PC-3 (cell line): Measurements from ENCODE around the gene MEI1. TPM values are rescaled to one million over a fixed set of nuclear protein-coding genes. Genes with fewer than 3 reads are reported as not detected.
"Not testable (repeated sequence)": the region's sequence is repeated elsewhere in the genome, so short reads cannot be mapped to it uniquely, and the experiment has no call there.

ENCODE experiments used
- ATAC-seq: fragments of 200-7000 bp; cut with Tn5 transposase; 2 replicates; pipeline ENCODE4 v1.9.1; 2020; ENCODE audit warnings: mild to moderate bottlenecking, moderate library complexity
- BruUV-seq: library from RNA; stranded (reverse); fragments of 400-500 nt; replicated peaks from 2 replicates; lab custom pipeline; 2021; lab: Mats Ljungman, UMichigan
- CTCF ChIA-PET: fragments of 300-600 bp; sonication (Branson Sonifier 250); formaldehyde crosslinking; loops from one replicate; lab custom pipeline; 2022; ENCODE audit warnings: antibody characterized with exemption; lab: Charles Lee
- POLR2A ChIA-PET: fragments of 300-600 bp; sonication (Branson Sonifier 250); formaldehyde crosslinking; loops from one replicate; lab custom pipeline; 2022; ENCODE audit warnings: antibody characterized with exemption; ENCODE audit not compliant: unreplicated experiment; lab: Charles Lee
- DNase-seq: peaks from one replicate; pipeline ENCODE4 v3.0.0-alpha.2; 2015
- H2AFZ ChIP-seq: fragments of 300-600 bp; sonication (generic); 2 replicates; pipeline ENCODE4 v1.6.0; 2016; ENCODE audit warnings: antibody characterized with exemption, low read length
- H3F3A ChIP-seq: fragments of 300-600 bp; sonication (generic); one replicate; pipeline ENCODE4 v1.6.0; 2017; ENCODE audit warnings: antibody characterized with exemption, low read length, control low read depth, mild to moderate bottlenecking; ENCODE audit not compliant: unreplicated experiment
- H3K27ac ChIP-seq: fragments of 300-600 bp; sonication (generic); 2 replicates; pipeline ENCODE4 v1.5.1; 2016; ENCODE audit warnings: mild to moderate bottlenecking, low read length
- H3K27me3 ChIP-seq: fragments of 300-600 bp; sonication (generic); 2 replicates; pipeline ENCODE4 v1.6.1; 2016; ENCODE audit warnings: low read length, mixed read lengths
- H3K36me3 ChIP-seq: fragments of 300-600 bp; sonication (generic); 2 replicates; pipeline ENCODE4 v1.6.1; 2016; ENCODE audit warnings: low read depth, mixed run types, low read length, mixed read lengths
- H3K4me1 ChIP-seq: fragments of 300-600 bp; sonication (generic); 2 replicates; pipeline ENCODE4 v1.5.1; 2016; ENCODE audit warnings: low read length; ENCODE audit not compliant: insufficient read depth
- H3K4me2 ChIP-seq: fragments of 300-600 bp; sonication (generic); 2 replicates; pipeline ENCODE4 v1.6.0; 2016; ENCODE audit warnings: low read length
- H3K4me3 ChIP-seq: fragments of 300-600 bp; sonication (generic); 2 replicates; pipeline ENCODE4 v1.5.1; 2016; ENCODE audit warnings: mild to moderate bottlenecking, low read length, mixed read lengths
- H3K79me2 ChIP-seq: fragments of 300-600 bp; sonication (generic); 2 replicates; pipeline ENCODE4 v1.6.1; 2017; ENCODE audit warnings: low read length, mixed read lengths
- H3K9ac ChIP-seq: fragments of 300-600 bp; sonication (generic); 2 replicates; pipeline ENCODE4 v1.6.0; 2016; ENCODE audit warnings: mild to moderate bottlenecking, low read length
- H3K9me2 ChIP-seq: fragments of 300-600 bp; sonication (generic); replicated peaks from 2 replicates; pipeline ENCODE4 v1.6.1; 2016; ENCODE audit warnings: mixed run types, low read length, mixed read lengths
- H3K9me3 ChIP-seq: fragments of 300-600 bp; sonication (generic); 2 replicates; pipeline ENCODE4 v1.6.1; 2016; ENCODE audit warnings: low read length, mixed read lengths
- H4K20me1 ChIP-seq: fragments of 300-600 bp; sonication (generic); 2 replicates; pipeline ENCODE4 v1.6.1; 2016; ENCODE audit warnings: low read length, mixed read lengths
- EZH2 ChIP-seq: fragments of 300-600 bp; sonication (generic); IDR thresholded peaks from one replicate; pipeline ENCODE4 v1.6.1; 2017; ENCODE audit warnings: antibody characterized with exemption, mild to moderate bottlenecking, low read length; ENCODE audit not compliant: unreplicated experiment
- EZH2phosphoT487 ChIP-seq: fragments of 300-600 bp; sonication (generic); IDR thresholded peaks from 2 replicates; pipeline ENCODE4 v1.6.1; 2018; ENCODE audit warnings: mild to moderate bottlenecking, antibody characterized with exemption, low read length, borderline replicate concordance
- intact Hi-C: fragments of 100-400 bp; cut with micrococcal nuclease; formaldehyde crosslinking; loops from 2 replicates; pipeline ENCODE4 v1.9.0; 2023
- total RNA-seq: library from RNA; depleted of rRNA; stranded (reverse); fragments of >200 nt; gene quantifications from 2 replicates; pipeline ENCODE4 v1.2.3, GENCODE V29; 2014
- TF ChIP-seq, protein P1 (sequence below): fragments of 300-600 bp; sonication (generic); conservative IDR thresholded peaks from 2 replicates; pipeline ENCODE4 v1.5.1; 2017; ENCODE audit warnings: antibody characterized with exemption, low read depth, mild to moderate bottlenecking, low read length

Gene MEI1
- total RNA-seq, 1 experiment from 2014 or later = 1.4 TPM

DNA sequence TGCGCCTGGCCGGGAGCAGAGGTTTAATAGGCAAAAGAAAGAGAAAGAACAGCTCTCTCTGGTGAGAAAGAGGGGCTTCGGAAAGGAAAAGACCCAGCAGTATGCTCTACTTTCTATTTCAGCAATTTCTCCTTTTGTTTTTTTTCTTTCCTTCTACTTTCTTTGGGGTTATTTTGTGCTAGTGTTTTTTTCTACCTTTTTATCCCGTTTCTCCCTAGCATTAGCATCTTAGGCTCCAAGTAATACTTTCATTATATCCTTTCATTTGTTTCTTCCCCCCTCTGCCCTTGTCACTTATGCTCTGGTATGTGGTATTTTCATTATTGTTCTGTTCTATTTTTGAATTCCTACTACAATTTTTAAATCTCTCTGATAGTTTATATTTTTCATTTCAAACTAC, 15.1 kb upstream of the MEI1 start:
- Histone ChIP-seq H3K27me3 (no peaks in the 10 kb centered on the region), H3K27ac (no peak overlapping the region), H3K9ac (no peak overlapping the region), H3F3A (no peaks in the 10 kb centered on the region), H3K79me2 (peaks cover 98% of the 10 kb centered on the region), H4K20me1 (peaks cover 17% of the 10 kb centered on the region), H3K9me2 (no peaks in the 10 kb centered on the region), H3K36me3 (peaks cover 17% of the 10 kb centered on the region), H3K4me1 (peaks cover 17% of the 10 kb centered on the region; the same call in 1 of the 2 replicates), H3K9me3 (no peaks in the 10 kb centered on the region), H3K4me2 (no peak overlapping the region), H3K4me3 (no peak overlapping the region), H2AFZ (no peak overlapping the region)
- no TSS peak for BruUV-seq
- TF ChIP-seq EZH2 (no peak), EZH2phosphoT487 (no peak)
- TF ChIP-seq, protein P1, sequence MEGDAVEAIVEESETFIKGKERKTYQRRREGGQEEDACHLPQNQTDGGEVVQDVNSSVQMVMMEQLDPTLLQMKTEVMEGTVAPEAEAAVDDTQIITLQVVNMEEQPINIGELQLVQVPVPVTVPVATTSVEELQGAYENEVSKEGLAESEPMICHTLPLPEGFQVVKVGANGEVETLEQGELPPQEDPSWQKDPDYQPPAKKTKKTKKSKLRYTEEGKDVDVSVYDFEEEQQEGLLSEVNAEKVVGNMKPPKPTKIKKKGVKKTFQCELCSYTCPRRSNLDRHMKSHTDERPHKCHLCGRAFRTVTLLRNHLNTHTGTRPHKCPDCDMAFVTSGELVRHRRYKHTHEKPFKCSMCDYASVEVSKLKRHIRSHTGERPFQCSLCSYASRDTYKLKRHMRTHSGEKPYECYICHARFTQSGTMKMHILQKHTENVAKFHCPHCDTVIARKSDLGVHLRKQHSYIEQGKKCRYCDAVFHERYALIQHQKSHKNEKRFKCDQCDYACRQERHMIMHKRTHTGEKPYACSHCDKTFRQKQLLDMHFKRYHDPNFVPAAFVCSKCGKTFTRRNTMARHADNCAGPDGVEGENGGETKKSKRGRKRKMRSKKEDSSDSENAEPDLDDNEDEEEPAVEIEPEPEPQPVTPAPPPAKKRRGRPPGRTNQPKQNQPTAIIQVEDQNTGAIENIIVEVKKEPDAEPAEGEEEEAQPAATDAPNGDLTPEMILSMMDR = no peak
- ChIA-PET CTCF (no interaction called here), POLR2A (no interaction called here)
- intact Hi-C loops = no loop called here
- DNase-seq (no peak), ATAC-seq (no peak)

GRCh38 chr22:41686890-41687289, 12.4 kb upstream of the MEI1 start:
- CTCF ChIA-PET, H4K20me1 ChIP-seq, BruUV-seq, DNase-seq, H3K27me3 ChIP-seq, intact Hi-C loops, H3K36me3 ChIP-seq, H3K9me3 ChIP-seq, H3K9me2 ChIP-seq, H3K27ac ChIP-seq, H2AFZ ChIP-seq, ATAC-seq, H3F3A ChIP-seq: not testable (repeated sequence)
- Histone ChIP-seq H3K4me1 (peaks cover 17% of the 10 kb centered on the region; the same call in 1 of the 2 replicates), H3K4me2 (peak overlapping the region; percentile 92), H3K9ac (peak overlapping the region; percentile 98; the same call in 1 of the 2 replicates), H3K4me3 (peak overlapping the region; percentile 94), H3K79me2 (peaks cover 74% of the 10 kb centered on the region)
- POLR2A ChIA-PET = interaction anchor here (0.6 kb wide), 1 partner anchor 18 kb away, joined by 3 read pairs; no protein-coding TSS in a partner anchor

- peaks cover 9% of the 10 kb centered on the region; the same call in 1 of the 2 replicates for H4K20me1 ChIP-seq
- H3K27me3 ChIP-seq = no peaks in the 10 kb centered on the region
- ATAC-seq (peak; percentile 27), DNase-seq (peak; percentile 6)
- TSS peak; percentile 60 for BruUV-seq
- H3K27ac ChIP-seq = peak overlapping the region; percentile 76
- H3F3A ChIP-seq = no peaks in the 10 kb centered on the region
- ChIA-PET POLR2A (interaction anchor here (0.6 kb wide), 1 partner anchor 261 kb away, joined by 7 read pairs; no protein-coding TSS in a partner anchor), CTCF (interaction anchor here (0.6 kb wide), 1 partner anchor 9 kb away, joined by 4 read pairs; no protein-coding TSS in a partner anchor)
- no peaks in the 10 kb centered on the region for H3K36me3 ChIP-seq
- H3K4me3 ChIP-seq = peak overlapping the region; percentile 94
- TF ChIP-seq, protein P1 = no peak
- TF ChIP-seq EZH2phosphoT487 (no peak), EZH2 (no peak)
- H2AFZ ChIP-seq = peak overlapping the region; percentile 90
- H3K9me2 ChIP-seq = no peaks in the 10 kb centered on the region
- H3K4me2 ChIP-seq = peak overlapping the region; percentile 92
- H3K9ac ChIP-seq = peak overlapping the region; percentile 98
- no peaks in the 10 kb centered on the region for H3K9me3 ChIP-seq
- H3K79me2 ChIP-seq = peaks cover 64% of the 10 kb centered on the region
- peaks cover 17% of the 10 kb centered on the region; the same call in 1 of the 2 replicates for H3K4me1 ChIP-seq
- intact Hi-C loops = no loop called here
These were observed 11.4 kb upstream of the MEI1 start for GRCh38 chr22:41687901-41688364.
